ENCODE results near the gene SYS1.

Gene SYS1

GRCh38 chr20:45392733-45393132, 29.8 kb downstream of the SYS1 start:
- DNase-seq, result no peak

DNA sequence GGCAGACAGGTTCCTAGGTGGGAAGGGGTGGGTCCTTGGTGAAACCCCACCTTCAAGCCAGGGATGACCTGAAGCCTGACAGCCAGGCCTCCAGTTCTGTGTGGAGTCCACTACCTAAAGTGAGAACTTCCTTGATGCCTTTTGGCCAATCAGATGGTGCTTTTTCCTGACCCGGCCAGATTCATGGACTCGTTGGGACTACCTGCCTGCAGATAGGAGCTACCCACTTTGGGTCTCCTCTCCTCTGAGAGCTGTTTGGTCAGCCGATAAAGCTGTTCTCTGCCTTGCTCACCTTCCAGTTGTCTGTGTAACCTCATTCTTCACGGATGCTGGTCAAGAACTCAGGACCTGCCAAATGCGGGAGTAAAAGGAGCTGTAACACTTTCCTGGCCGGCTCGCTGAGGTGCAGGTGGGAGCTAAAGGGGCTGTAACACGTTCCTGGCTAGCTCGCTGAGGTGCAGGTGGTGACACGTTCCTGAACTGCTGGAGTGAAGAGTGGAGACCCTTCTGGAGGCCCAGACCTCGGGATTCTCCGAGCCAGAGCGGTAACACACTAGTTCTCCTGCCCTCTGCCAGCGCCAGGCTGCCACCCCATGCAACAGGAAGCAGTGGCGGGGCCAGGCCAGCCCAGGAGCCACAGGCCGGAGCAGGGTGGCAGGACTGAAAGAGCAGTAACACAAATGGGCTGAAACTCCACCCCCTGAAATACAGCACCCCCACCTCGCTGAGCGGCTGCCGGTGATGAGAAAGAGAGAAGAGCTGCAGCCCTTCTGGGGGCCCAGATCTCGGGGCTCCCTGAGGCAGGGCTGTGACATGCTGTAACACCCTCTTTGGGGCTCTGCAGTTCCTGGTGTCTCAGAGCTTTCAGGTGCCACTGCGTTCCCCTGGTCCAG, 31.5 kb downstream of the SYS1 start:
- no peak for DNase-seq

- DNase-seq, result no peak
These were observed 32.1 kb downstream of the SYS1 start for GRCh38 chr20:45395114-45395415.

DNA sequence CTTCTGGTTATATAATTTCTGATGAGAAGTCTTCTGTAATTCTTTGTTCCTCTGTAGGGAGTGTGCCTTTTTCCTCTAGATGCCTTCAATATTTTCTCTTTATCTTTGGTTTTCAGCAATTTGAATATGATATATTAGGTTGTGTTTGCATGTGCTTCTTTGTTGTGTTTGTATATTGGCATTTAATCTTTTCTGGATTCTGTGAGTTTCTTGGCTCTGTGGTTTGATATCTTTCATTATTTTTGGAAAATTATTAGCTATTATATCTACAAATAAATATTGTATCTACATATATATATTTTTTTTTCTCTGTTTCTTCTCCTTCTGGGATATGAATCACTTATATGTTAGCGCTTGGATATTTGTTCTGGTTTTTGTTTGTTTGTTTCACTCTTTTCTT, 36.1 kb downstream of the SYS1 start:
- no peak for DNase-seq

- DNase-seq, result no peak
These were observed 37.5 kb downstream of the SYS1 start for GRCh38 chr20:45400346-45401031.

DNA sequence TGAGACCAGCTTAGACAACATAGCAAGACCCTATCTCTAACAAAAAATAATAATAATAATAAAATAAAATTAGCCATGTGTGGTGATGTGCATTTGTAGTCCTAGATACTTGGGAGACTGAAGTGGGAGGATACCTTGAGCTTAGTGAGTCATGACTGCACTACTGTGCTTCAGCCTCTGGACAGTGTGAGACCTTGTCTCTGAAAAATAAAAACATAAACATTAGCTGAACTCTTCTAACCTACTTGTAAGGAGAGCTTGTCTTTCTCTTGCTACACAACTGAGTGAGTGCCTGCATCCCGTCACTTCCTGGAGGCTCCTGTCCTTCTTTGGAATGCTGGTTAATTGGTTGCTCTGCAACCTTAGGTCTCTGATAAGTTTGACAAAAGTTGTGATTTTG, 40.0 kb downstream of the SYS1 start:
- no peak for DNase-seq

- DNase-seq, result no peak
These were observed 41.5 kb downstream of the SYS1 start for GRCh38 chr20:45404438-45404837.

- DNase-seq, result no peak
These were observed 42.8 kb downstream of the SYS1 start for GRCh38 chr20:45405571-45406259.

DNA sequence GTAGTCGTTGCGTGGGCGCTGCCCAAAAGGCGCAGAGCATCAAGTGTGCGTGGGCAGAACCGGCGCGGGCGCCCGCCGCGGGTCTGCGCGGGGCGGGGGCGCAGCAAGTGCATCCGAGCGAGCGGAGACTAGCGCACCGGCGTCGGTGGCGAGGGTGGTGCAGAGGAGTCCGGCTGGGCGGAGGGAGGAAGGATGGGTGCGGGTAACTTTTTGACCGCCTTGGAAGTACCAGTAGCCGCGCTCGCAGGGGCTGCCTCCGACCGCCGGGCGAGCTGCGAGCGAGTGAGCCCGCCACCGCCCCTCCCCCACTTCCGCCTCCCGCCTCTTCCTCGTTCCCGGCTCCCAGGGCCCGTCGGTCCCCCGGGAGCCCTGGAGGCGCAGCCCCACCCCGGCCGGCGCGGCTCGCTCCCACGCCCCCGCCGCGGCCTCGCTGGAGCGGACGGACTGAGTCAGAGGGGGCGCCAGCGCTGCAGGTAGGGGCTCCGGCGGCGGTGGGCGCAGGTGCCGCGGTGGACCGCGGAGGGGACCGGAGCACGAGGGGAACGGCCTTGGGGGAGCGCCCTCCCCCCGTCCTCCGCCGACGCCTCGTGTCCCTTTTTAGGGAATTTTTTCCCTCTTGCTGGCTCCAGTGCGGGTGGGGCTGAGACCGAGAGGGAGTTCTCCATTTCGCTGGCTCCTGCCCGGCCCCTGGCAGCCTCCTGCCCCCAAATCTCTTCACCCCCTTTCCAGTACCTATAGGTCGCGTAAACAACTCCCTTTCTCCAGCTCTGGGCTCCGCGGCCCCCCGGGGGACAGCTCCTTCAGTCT, 43.5 kb downstream of the SYS1 start:
- no peak for DNase-seq

DNA sequence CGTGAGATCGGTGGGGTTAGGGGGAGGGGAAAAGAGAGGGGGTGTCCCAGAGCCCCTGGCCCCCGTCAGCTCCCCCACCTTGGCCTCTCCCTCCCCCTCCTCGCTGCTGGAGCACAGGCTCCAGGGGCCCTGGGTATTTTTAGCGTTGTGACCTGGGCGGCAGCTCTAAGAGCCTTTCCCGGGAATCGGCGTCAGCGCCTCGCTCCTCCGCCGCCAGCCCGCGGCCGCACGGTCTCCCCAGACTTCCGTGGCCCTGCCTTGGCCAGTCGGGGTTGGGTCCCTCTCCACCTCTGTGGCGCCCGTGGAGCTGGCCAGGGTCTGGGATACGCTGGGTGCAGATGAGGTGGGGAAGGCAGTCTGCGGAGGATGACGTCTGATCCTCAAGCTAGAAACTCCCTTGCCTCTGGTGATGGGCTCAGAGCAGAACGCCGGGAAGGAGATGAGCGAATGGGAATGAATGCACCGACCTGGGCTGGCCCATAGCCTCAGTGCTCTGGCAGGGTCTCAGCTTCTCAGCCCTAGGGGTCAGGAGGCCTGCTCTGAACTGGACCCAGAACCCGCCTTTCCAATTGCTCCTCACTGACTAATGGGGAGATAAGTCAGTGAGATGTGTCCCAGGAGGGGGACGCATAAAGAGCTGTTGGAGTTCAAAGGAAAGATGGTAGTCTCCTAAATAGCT, 44.2 kb downstream of the SYS1 start:
- DNase-seq, result no peak

- DNase-seq, result no peak
These were observed 45.1 kb downstream of the SYS1 start, which contains the start of gene DBNDD2 for GRCh38 chr20:45407783-45408645. DBNDD2 (plus strand) TSS chr20:45408289; CDS start chr20:45408468, 179 bp downstream.

DNA sequence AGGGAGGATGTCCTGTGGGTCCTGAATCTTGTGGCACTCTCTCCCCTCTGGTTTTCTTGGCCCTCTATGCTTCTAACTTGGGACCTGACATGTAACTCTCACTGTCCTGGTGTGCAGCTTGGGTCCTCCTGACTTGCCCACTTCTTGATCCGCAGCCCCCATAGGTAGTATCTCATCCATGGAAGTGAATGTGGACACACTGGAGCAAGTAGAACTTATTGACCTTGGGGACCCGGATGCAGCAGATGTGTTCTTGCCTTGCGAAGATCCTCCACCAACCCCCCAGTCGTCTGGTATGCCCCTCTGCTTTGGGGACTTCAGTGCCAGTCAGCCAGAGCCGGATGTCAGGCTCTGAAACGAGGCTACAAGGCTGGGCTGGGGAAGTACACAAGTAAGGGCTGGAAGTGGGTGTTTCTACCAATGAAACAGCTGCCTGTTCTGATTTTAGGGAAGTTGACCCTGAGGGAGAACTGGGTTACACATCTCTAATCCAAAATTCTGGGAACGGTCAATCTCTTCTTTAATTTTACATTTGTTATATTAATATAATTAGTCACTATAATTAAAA, 45.8 kb downstream of the SYS1 start:
- no peak for DNase-seq

DNA sequence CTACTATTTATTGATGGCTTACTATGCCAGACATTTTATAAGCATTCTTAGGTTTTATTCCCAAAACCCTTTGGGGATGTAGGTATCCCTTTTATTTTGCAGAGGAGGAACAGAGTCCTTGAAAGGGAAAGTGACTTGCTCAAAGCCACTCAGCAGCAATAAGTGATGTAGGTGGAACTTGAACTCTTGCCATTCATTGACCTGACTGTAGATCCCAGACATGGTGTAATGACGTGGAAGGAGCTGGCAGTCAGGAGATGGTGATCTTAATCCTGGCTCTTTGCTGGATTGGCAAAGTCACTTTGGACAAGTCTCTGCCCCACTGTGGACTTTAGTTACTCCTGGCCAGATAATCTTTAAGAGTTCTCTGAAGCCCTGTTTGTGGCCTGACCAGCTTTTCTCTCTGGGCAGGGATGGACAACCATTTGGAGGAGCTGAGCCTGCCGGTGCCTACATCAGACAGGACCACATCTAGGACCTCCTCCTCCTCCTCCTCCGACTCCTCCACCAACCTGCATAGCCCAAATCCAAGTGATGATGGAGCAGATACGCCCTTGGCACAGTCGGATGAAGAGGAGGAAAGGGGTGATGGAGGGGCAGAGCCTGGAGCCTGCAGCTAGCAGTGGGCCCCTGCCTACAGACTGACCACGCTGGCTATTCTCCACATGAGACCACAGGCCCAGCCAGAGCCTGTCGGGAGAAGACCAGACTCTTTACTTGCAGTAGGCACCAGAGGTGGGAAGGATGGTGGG, 46.7 kb downstream of the SYS1 start:
- no peak for DNase-seq

GRCh38 chr20:45410887-45411286, 47.9 kb downstream of the SYS1 start:
- DNase-seq, result no peak

GRCh38 chr20:45412653-45413052, 49.7 kb downstream of the SYS1 start:
- no peak for DNase-seq

GRCh38 chr20:45413479-45413878, 50.5 kb downstream of the SYS1 start:
- DNase-seq, result no peak

DNA sequence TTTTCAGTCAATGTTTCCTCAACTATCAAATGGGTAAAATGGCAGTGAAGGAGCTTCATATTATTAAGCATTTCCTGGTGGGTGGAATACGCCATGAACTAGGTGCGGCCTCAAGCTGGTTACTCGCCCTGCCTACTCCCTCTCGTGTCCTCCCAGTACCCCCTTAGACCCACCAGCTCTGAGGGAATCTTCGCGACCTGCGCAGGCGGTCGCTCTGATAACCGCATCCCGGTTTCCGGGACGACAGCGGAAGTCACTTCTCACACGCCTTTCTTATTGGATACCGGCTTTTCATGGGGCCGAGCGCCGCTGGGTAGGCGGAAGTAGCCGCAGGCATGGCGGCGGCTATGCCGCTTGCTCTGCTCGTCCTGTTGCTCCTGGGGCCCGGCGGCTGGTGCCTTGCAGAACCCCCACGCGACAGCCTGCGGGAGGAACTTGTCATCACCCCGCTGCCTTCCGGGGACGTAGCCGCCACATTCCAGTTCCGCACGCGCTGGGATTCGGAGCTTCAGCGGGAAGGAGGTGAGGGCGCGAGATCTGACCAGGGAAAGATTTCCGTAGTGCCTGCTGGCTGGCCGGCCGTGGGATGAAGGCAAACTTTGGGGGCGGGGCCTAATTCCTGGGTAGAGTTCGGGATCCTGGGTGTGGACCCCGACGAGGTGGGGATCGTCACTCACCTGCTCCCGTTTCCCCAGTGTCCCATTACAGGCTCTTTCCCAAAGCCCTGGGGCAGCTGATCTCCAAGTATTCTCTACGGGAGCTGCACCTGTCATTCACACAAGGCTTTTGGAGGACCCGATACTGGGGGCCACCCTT, 53.1 kb downstream of the SYS1 start, which contains the start of gene PIGT:
Gene PIGT, plus strand, starts transcription at position 320 of the 816 bp plus-strand sequence. Its CDS starts 16 bp downstream, at position 336.
- peak; percentile 92 for DNase-seq

- DNase-seq, result no peak
These were observed 54.0 kb downstream of the SYS1 start for GRCh38 chr20:45416917-45417316.

All from hematopoietic multipotent progenitor cell treated with erythropoietin and hydrocortisone succinate and interleukin-3 and kit ligand, for 8 days (in vitro differentiated cells).